HG03135 (cell line): ENCODE data around the gene PPT1.

Experiments used
- ATAC-seq: cut with Tn5 transposase; IDR thresholded peaks from one replicate; pipeline ENCODE4 v1.9.1; 2021; ENCODE audit warnings: mild to moderate bottlenecking, moderate library complexity; ENCODE audit not compliant: unreplicated experiment

PPT1 gene

DNA sequence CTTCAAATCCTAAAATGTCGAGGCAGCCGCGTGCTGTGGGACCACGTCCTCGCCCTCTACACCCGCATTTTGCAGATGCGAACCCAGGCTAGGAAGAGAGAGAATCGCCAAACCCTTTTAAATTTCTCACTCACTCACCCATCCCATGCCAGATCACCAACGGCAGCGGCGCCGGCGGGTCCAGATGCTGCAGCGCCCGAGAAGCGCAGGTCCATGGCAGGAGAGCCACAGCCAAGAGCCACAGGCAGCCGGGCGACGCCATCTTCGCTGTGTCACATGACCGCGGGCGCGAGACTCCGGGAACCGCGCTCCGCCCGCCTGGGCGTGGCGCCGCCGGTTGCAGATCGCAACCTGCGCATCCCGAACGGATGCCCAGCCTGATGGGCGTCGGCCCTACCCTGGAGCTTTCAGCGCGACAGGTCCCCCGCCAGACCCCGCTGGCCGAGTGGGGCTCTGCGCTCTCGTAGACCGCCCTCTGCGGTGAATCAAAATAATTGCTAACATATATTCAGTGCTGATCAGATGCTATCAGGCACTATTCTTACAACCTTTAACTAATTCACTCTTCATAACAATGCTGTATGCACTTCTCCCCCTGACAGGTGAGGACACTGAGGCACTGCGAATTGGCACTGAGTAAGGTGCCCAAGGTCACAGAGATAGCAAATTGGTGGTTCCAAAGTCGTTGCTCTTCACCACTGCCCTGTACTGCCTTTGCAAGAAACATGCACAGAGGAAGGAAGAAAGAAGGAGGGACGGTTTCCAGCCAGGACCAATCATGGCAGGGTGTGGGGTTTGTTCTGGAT is at the start of gene PPT1:
Gene PPT1 (minus strand): TSS at position 276 of the 806 bp plus-strand sequence. CDS start 14 bp downstream, at position 262.
- peak; percentile 83 for ATAC-seq

DNA sequence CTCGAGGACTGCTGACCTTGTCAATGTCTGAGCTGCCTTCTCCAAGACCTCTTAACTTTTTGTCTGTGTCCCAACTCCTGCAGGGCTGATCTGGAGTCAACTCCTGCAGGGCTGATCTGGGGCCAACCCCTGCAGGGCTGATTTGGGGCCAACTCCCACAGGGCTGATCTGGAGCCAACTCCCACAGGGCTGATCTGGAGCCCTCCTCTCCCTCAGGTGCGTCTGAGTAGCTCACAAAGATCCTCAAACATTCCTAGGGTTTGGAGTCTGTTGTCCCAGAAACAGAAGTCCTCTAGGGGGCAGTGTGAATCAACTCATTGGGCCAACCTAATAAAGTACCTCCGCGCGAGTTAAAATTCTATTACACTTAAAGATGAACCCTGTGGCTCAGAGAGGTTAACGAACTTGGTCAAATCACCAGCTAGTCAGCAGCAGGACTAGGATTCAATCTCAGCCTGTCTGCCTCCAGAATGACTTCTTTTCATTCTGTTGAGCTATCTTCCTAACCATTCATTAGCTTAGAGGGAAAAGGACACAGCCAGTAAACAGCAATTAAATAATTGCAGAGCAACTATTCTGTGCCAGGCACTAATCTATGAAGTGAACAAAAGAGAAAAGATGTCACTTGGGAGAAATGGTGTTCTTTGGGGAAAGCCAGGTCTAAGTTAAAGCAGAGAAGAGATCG is 47.0 kb upstream of the PPT1 start:
- no peak for ATAC-seq

DNA sequence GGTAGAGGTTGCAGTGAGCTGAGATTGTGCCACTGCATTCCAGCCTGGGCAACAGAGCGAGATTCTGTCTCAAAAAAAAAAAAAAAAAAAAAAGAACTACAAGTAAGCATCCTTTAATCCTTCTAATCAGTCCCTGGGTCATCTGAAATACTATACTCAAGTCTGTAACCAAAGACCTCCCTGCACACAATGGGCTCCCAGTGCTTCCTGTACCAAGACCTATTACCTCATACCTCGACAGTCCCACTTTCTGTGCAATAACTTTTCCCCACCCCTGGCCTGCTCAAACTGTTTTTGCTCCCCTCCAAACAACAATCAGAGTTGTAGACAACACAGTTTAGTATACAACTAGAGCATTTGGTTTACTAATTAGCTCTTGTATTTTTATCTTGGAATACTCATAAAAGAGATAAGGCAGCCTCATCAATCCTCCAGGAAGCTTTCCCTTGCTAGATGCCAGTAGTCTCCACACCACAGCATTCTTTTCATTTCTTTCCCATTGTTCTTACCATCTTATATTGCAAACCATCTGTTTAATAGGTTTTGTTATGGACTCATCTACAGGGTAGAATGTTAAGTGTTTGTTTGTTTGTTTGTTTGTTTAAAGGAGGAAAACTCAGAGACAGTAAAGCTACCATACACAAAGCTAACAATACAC is 45.0 kb upstream of the PPT1 start:
- no peak for ATAC-seq

DNA sequence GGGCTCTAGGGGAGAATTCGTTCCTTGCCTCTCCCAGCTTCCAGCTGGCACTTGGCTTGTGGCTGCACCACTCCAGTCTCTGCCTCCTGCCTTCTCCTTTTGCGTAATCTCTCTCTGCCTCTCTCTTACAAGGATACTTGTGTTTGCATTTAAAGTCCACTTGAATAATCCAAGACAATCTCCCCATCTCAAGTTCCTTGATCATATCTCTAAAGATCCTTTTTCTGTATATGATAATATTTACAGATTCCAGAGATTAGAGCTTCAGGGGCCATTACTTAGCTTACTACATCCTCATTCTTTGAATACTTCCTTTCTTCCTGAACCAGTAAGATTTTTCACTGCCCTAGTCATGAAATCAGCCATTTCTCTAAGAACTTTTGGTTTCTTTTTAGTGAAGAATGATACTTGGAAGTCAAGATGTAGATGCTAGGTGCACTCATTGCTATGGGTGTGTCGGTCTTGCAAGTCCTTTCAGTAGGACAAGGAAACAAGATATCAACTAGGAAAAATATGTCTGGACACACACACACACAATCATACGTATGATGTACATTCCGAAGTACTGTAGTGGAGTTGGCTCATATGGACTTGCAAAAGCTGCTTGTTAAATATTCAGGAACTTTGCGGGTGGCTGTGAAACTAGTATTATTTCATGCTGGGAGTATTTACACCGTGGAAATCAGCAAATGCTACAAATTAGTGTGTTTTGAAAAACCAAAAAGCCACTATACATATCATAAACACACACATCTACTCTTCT is 43.3 kb upstream of the PPT1 start:
- ATAC-seq: no peak

DNA sequence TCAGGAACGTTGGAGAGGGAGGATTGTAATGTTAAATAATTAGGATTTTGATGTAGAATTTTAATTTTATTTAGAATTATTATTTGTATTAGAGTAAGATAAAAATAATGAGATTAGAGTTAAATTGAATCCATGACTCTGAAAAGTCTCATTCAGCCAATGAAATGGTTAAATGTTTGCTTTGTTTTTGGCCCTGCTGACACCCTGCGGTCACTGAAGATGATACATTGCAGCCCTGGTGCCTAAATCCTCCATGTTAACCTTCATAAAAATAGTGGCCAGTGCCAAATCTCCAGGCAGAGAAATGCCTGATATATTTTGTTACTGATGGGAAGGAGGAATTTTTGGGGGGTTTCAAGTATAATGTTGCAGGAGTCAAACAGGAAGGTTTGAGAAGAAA is 36.8 kb upstream of the PPT1 start:
- ATAC-seq: no peak

DNA sequence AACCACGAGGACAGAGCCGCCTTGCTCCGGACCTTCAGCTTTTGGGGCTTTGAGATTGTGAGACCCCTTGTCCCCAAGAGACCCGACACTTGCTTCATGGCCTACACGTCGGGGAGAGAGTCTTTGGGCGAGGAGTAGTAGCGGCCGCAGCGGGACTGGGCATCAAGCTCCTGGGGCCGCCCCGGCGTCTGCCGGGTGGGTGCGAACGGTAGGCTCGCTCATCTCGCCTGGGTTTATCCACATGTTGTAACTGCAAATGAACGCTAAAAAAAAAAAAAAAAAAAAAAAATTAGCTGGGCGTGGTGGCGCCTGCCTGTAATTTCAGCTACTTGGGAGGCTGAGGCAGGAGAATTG is 36.2 kb upstream of the PPT1 start:
- ATAC-seq: no peak

DNA sequence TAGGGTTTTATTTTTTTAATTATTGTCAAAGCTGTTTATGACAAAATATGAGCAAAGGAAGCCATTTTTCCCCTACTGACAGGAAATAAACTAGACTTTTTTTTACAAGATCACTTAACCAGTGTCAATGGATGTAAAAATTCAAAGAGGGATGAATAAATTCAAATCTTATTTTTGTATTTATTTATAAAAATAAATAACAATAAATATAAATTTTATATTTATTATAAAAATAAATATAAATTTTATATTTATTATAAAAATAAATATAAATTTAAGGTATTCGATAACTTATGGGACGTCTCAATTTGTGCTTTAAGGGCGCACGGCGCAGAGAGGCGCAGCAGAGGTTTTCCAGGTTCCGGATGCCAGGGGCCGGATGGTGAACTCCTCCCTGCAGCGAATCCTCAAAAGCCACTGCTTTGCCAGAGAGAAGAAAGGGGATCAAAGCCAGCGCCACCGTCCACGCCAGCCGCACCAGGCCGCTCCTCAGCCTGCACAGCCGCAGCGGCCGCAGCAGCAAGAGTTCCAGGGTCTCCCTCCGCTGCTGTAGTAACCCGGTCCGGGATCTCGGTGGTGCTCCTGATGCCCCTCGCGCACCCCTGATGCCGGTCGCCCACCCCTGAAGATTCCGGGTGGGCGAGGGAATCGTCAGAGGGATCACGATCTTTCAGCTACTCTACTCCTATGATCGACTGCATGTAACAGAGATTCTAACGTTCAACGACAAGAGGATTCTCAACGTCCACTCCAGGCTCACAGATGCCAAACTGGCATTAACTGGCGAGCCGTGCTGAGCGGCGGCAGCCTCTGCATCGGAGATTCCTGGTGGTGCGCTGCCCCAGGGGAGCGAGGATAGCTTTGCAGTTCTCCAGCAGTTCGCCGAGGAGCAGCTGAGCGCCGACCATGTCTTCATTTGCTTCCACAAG is 35.6 kb upstream of the PPT1 start:
- ATAC-seq: no peak

DNA sequence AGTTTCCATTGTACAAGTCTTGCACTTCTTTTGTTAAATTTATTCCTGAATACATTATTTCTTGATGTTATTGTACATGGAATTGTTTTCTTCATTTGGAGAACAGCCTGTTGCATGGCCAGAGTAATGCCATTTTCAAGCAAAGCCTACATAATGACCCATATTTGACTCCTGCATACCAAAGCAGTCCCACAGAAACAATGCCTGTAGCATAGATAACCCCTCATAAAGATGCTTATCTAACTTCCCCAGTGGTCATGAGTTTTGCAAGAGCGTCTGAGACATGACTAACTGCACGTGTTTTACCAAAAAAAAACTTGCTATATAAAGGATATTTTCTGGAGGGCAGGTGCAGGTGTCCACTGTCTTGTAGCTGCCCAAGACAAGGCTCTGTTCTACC is 33.8 kb upstream of the PPT1 start:
- ATAC-seq: no peak

DNA sequence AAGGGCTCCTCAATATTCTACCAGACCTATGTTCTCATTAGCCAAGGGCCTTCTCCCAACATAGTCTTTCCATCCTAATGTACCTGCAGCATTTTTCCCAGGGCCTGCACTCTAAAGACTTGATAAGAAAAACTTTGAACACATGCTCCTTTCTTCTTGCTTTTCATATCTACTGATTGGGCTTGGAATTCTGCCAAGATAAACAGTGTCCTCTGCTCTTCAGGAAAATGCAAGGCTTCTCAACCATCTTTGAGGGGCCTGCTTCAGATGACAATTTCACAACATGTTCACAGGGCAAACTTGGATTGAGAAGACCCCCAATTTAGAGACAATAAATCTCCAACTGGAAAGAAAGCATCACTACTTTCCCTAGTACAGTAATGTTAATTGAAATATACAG is 25.8 kb upstream of the PPT1 start:
- ATAC-seq: no peak

DNA sequence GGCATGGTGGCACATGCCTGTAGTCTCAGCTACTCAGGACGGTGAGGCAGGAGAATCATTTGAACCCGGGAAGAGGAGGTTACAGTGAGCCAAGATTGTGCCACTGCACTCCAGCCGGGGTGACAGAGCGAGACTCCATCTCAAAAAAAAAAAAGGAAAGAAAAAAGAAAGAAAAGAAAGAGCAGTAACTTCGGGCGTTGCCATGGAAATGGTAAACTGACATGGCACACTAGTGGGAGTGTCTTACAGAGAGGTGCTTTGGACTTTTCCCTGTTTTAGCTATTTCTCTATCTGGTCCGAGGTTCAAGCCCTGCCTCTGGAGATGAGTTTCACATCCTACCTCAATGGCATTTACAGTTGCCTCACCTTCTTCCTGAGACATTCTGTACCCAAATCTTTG is 23.1 kb upstream of the PPT1 start:
- ATAC-seq: no peak

DNA sequence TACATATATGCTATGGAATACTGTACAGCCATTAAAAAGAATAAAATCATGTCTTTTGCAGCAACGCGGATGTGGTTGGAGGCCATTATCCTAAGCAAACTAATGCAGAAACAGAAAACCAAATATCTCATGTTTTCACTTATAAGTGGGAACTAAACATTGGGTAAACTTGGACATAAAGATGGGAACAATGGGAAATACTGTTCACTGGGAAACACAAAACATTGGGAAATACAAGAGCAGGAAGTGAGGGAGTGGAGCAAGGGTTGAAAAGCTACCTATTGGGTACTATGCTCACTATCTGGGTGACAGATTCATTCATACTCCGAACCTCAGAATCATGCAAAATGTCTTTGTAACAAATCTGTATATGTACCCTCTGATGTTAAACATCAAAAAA is 17.3 kb upstream of the PPT1 start:
- ATAC-seq: no peak

DNA sequence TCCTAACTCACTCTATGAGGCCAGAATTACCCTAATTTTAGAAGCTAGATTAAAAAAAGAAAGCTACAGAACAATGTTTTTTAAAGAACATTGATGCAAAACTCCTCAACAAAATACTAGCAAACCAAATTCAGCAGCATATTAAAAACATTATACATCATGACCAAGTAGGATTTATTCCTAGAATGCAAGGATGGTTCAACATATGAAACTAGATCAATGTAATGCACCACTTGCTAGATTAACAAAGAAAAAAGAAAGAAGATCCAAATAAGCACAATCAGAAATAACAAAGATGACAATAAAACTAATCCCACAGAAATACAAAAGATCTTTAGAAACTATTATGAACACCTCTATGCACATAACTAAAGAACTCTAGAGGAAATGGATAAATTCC is 13.3 kb upstream of the PPT1 start:
- ATAC-seq: no peak

DNA sequence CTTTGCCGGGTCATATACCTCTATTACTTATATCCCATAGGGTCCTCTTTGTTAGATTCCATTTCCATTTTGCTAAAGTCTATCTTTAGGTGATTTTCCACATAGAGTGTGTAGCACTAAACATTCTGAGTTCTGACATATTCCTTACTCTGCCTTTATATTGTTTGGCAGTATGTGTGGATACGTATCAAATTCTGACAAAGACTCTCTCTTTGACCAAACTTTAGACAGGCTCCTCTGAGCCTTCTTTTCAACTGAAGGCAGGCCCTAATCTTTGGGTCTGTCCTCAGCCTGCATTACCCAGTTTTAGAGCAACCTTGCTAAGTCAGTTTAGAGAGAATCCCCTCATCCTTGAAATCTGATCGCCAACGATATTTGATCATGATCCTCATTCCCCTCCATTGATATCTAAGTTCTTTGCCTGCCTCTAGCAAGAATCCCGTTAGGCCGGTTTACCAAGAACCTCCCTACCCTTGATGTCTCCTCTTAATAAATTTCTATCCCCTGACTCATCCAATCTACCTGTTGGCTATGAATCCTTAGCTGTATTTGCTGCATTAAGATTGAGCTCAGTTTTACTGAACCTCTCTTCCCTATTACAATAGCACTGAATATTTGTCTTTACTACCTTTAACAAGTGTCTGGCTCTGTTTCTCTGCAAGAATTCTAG is 10.4 kb upstream of the PPT1 start:
- ATAC-seq: no peak

DNA sequence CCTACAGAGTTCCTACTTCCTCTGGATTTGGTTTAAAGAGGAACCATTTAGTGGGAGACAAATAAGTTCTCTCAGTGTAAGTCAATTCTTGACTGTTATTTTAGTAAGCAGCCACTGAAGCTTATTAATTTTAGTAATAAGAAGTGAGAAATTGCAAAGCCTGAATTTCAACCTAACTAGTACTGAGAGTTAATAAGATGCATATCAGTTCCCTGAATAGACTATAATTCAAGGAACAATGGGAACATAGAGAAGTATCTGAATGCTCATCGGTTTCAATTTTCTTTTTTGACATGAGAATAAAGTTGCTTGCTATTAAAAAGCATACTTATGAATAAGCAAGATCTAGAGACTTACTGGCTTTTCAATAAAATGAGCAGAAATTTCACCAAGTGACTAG is 8.0 kb upstream of the PPT1 start:
- ATAC-seq: no peak

DNA sequence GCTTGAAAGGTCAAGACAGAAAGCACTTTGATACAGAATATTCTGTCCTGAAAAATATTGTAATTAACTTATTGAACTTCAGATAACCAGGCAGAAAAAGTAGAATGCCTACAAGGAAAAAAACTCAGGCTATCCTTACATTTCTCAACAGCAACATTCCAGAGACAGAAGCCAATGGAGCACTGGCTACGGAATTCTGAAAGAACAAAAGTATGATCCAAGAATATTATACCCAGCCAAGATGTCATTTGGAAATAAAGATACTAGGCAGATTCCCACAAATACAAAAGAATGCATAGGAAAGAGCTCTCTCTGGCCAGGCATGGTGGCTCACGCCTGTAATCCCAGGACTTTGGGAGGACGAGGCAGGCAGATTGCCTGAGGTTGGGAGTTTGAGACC is 5.8 kb upstream of the PPT1 start:
- ATAC-seq: no peak

DNA sequence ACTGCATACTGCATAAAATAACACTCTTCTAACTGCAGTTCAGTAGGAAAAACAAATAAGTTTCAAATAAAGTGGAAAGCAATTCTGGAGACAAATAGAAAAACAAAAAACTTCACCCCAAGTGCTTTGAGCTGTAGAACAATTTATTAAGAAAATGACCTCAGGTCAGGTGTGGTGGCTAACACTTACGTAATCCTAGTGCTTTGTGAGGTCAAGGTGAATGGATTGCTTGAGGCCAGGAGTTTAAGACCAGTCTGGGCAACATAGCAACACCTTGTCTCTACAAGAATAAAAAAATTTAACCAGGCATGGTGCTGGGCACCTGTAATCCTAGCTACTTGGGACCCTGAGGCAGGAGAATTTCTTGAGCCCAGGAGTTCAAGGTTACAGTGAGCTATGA is 5.0 kb upstream of the PPT1 start:
- ATAC-seq: no peak

DNA sequence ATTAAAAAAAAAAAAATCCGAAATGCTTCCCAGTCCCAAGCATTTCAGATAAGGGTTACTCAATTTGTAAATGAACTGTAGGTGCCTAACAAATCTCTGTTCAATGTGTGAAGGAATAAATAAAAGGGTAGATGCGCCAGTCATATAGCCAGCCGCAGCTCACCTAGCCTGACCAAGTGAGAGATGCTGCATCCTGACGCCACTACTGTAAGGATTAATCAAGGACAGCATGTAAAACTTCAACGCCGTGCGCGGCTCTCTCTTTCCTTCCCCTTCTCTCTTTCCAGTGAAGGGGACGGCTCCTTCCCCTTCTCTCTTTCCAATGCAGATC is 441 bp downstream of the PPT1 start:
- peak; percentile 15 for ATAC-seq

DNA sequence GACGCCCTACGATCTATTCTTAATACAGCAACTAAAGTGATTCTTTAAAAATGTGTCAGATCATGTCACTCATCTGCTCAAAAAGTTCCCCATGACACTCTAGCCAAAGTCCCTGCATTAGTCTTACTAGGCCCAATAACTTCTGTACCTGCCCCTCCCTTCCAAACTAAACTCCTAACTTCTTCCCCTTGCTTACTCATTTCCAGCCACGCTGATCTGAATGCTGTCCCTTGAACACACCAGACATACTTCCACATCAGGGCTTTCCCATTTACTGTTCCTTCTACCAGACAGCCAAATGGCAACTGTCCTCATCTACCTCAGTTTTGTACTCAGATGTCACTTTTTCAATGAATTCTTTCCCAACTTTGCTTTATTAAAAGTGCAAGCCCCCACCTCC is 1.2 kb downstream of the PPT1 start:
- no peak for ATAC-seq

DNA sequence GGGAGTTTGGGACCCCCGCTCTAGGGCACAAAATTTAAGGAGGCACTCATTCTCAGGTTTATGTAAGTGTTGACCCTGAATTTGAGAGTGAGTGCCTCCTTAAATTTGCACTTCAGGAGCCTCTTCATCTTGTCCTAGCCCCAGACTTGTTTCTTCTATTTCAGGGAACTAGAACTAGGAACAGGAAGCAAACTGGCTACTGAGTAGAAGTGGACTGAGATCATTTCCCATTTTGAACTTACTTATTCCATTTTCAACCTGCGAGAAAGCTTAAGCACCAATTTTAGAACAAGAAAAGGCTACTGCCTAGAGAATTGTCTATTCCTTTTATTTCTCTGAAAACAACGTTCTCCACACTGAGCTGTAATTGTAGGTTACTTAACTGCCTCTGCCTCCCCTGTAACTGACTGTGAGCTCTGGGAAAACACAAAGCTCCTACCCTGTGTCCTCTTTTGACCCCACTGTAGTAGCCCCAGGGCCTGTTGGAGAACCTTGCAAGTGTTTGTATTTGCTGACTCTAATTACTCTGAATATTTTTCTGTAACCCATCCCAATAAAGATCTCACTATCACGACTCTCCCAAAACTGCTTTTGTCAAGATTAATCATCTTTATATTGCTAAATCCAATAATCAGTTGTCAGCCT is 2.5 kb downstream of the PPT1 start:
- ATAC-seq: no peak
